DMS 273 (cell line): ENCODE data around the gene IL18RAP.

ENCODE experiments used
- DNase-seq: peaks from one replicate; lab custom pipeline; 2025; ENCODE audit not compliant: unreplicated experiment; lab: John Stamatoyannopoulos, UW

Gene IL18RAP

GRCh38 chr2:102421890-102422759, 835 bp upstream of the IL18RAP start:
- no peak for DNase-seq

GRCh38 chr2:102423368-102423767, 408 bp downstream of the IL18RAP start:
- DNase-seq = no peak

- DNase-seq = no peak
Measured at GRCh38 chr2:102424754-102425153, 1.8 kb downstream of the IL18RAP start.

GRCh38 chr2:102425441-102426132, 2.6 kb downstream of the IL18RAP start:
- DNase-seq = no peak

- no peak for DNase-seq
Measured at GRCh38 chr2:102427249-102427648, 4.3 kb downstream of the IL18RAP start.

GRCh38 chr2:102428573-102428972, 5.6 kb downstream of the IL18RAP start:
- DNase-seq = no peak

- DNase-seq = no peak
Measured at GRCh38 chr2:102432386-102432785, 9.4 kb downstream of the IL18RAP start.

- no peak for DNase-seq
Measured at GRCh38 chr2:102433973-102434654, 11.2 kb downstream of the IL18RAP start.

GRCh38 chr2:102434655-102435381, 11.9 kb downstream of the IL18RAP start:
- no peak for DNase-seq

GRCh38 chr2:102435741-102436140, 12.8 kb downstream of the IL18RAP start:
- no peak for DNase-seq

- no peak for DNase-seq
Measured at GRCh38 chr2:102436323-102436722, 13.4 kb downstream of the IL18RAP start.

- no peak for DNase-seq
Measured at GRCh38 chr2:102437122-102437521, 14.2 kb downstream of the IL18RAP start.

GRCh38 chr2:102438111-102438510, 15.2 kb downstream of the IL18RAP start:
- DNase-seq = no peak

GRCh38 chr2:102438578-102438977, 15.6 kb downstream of the IL18RAP start:
- DNase-seq = no peak

GRCh38 chr2:102439065-102439695, 16.2 kb downstream of the IL18RAP start:
- no peak for DNase-seq

- DNase-seq = peak; percentile 37
Measured at GRCh38 chr2:102442967-102443828, 20.2 kb downstream of the IL18RAP start.

GRCh38 chr2:102444233-102444632, 21.3 kb downstream of the IL18RAP start:
- no peak for DNase-seq

- no peak for DNase-seq
Measured at GRCh38 chr2:102446936-102447335, 24.0 kb downstream of the IL18RAP start.

GRCh38 chr2:102449370-102449974, 26.5 kb downstream of the IL18RAP start:
- DNase-seq = peak; percentile 53
